OCI-LY7 (cell line): Measurements from ENCODE around the gene DSE.

ENCODE experiments used
- CTCF ChIP-seq: fragments of 200-600 bp; sonication (generic); conservative IDR thresholded peaks from 2 replicates; pipeline ENCODE4 v1.5.1; 2014; ENCODE audit warnings: mild to moderate bottlenecking, antibody characterized with exemption, low read length, moderate library complexity, mixed read lengths
- EZH2phosphoT487 ChIP-seq: fragments of 200-600 bp; sonication (generic); IDR thresholded peaks from 2 replicates; pipeline ENCODE4 v1.6.1; 2018; ENCODE audit warnings: low read depth, borderline replicate concordance, mild to moderate bottlenecking, mixed run types, antibody characterized with exemption, low read length, moderate library complexity, mixed read lengths

- no peak for TF ChIP-seq CTCF
- no peak for TF ChIP-seq EZH2phosphoT487
These were observed 572 bp downstream of the DSE start for GRCh38 chr6:116371120-116371917.
